Measurements from ENCODE around the gene ANKS6. TPM values are rescaled to one million over a fixed set of nuclear protein-coding genes. Genes with fewer than 3 reads are reported as not detected.

Gene ANKS6
- total and polyA plus RNA-seq, 2 of the 8 experiments (the other 6 are each of a cell fraction or from before 2014, with no cell fraction given), result 34.1 to 56.3 TPM

- H3K4me3 ChIP-seq (ENCODE audit: extremely low read depth in 1 of 4, insufficient read depth in 2 of 4, low read depth in 3 of 4, low read length in 4 of 4), result no peak overlapping the region
- no peak overlapping the region for H4K8ac ChIP-seq (ENCODE audit: extremely low read depth, insufficient read depth, low read length)
- H3K36me3 ChIP-seq (ENCODE audit: control insufficient read depth in 2 of 4, insufficient read depth in 4 of 4, low read length in 3 of 4), result peaks cover 0 to 13% (median 0%) of the 10 kb centered on the region in 4 experiments; a peak in 4 of 8 replicates
- no peak overlapping the region for H2BK5ac ChIP-seq (ENCODE audit: low read depth, low read length)
- H2BK12ac ChIP-seq (ENCODE audit: low read depth, low read length), result no peak overlapping the region
- H3K4me2 ChIP-seq (ENCODE audit: insufficient read depth in 1 of 2, low read depth in 2 of 2, low read length in 2 of 2), result no peak overlapping the region
- no peaks in the 10 kb centered on the region for H3K23me2 ChIP-seq (ENCODE audit: low read depth, low read length)
- no peaks in the 10 kb centered on the region for H3K79me2 ChIP-seq (ENCODE audit: control insufficient read depth in 1 of 2, insufficient read depth in 2 of 2, low read length in 2 of 2)
- H3K18ac ChIP-seq (ENCODE audit: extremely low read depth, low read length), result no peak overlapping the region
- no peak overlapping the region for H3K14ac ChIP-seq (ENCODE audit: insufficient read length)
- H2BK120ac ChIP-seq (replicated peaks; ENCODE audit: low read depth, low read length), result no peak overlapping the region
- no peak overlapping the region for H2AFZ ChIP-seq (ENCODE audit: low read length)
- ChIA-PET CTCF (ENCODE audit: partially characterized antibody) (interaction anchor here (1.3 to 1.4 kb wide), 2 partner anchors 18 to 37 kb away, joined by 3 to 7 read pairs; no protein-coding TSS in a partner anchor), POLR2A (ENCODE audit: partially characterized antibody) (no interaction called here)
- H3K23ac ChIP-seq (ENCODE audit: insufficient read length), result no peak overlapping the region
- no peak overlapping the region for H3K27ac ChIP-seq (ENCODE audit: low read depth, low read length)
- no peak overlapping the region for H4K91ac ChIP-seq (replicated peaks; ENCODE audit: insufficient read length, low read length)
- 89% methylated on average over 5 of the region's 5 CpGs; no CpG with 5 or more reads in 1 of the 2 experiments for WGBS, 2 experiments (ENCODE audit: extremely low coverage in 1 of 2, insufficient coverage in 1 of 2, insufficient read length in 1 of 2, insufficient replicate concordance in 2 of 2, low coverage in 1 of 2, low lambda C conversion rate in 2 of 2, missing lambda C conversion rate in 1 of 2)
- no peaks in the 10 kb centered on the region for H3K79me1 ChIP-seq (ENCODE audit: low read depth, low read length)
- no peaks in the 10 kb centered on the region for H3K27me3 ChIP-seq (replicated peaks in 1 of 4; ENCODE audit: control insufficient read depth in 3 of 4, extremely low read depth in 1 of 4, insufficient read depth in 3 of 4, low read length in 3 of 4)
- DNase-seq (ENCODE audit: low read depth in 1 of 2, low spot score in 2 of 2) (no peak), FAIRE-seq (no peak)
- no peak overlapping the region for H2BK20ac ChIP-seq (ENCODE audit: low read length)
- no peak overlapping the region for H3K9ac ChIP-seq (replicated peaks in 1 of 4; ENCODE audit: extremely low read depth in 1 of 4, low read depth in 3 of 4, low read length in 3 of 4)
- H4K5ac ChIP-seq (ENCODE audit: insufficient read length, low read depth, low read length), result no peak overlapping the region
- H2BK15ac ChIP-seq (ENCODE audit: low read length), result no peak overlapping the region
- no peaks in the 10 kb centered on the region for H3K4me1 ChIP-seq (replicated peaks in 1 of 4; ENCODE audit: control insufficient read depth in 3 of 4, insufficient read depth in 4 of 4, low read length in 3 of 4)
- no peak overlapping the region for H2AK5ac ChIP-seq (ENCODE audit: low read depth, low read length)
- no peak overlapping the region for H3K56ac ChIP-seq (replicated peaks; ENCODE audit: insufficient read length, low read depth, low read length)
- no peaks in the 10 kb centered on the region for H3K9me3 ChIP-seq (ENCODE audit: insufficient read depth in 2 of 2, low read depth in 1 of 2, low read length in 1 of 2)
- no peaks in the 10 kb centered on the region for H4K20me1 ChIP-seq (replicated peaks in 1 of 2; ENCODE audit: control insufficient read depth in 1 of 2, insufficient read depth in 2 of 2, low read length in 2 of 2)
- H3K4ac ChIP-seq (replicated peaks; ENCODE audit: insufficient read length, low read depth, low read length), result no peak overlapping the region
- TF ChIP-seq, protein P1, sequence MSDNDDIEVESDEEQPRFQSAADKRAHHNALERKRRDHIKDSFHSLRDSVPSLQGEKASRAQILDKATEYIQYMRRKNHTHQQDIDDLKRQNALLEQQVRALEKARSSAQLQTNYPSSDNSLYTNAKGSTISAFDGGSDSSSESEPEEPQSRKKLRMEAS (IDR thresholded peaks at IDR 0.05), result no peak
- no peak for TF ChIP-seq KDM4A (IDR thresholded peaks at IDR 0.05; ENCODE audit: low read depth, low read length, severe bottlenecking)
- no peak for TF ChIP-seq SIX5 (IDR thresholded peaks at IDR 0.05; ENCODE audit: low read depth, low read length)
- TF ChIP-seq SP2 (IDR thresholded peaks at IDR 0.05; ENCODE audit: low read length), result no peak
- no peak for TF ChIP-seq JUN (IDR thresholded peaks at IDR 0.05; ENCODE audit: low read depth, low read length)
- TF ChIP-seq SP1 (IDR thresholded peaks at IDR 0.05; ENCODE audit: low read depth, low read length), result no peak
- no peak for TF ChIP-seq CBX8 (IDR thresholded peaks at IDR 0.05; ENCODE audit: borderline replicate concordance, low read depth, low read length)
- TF ChIP-seq PHF8 (conservative IDR thresholded peaks at IDR 0.05; ENCODE audit: low read depth, low read length), result no peak
These were observed 33.4 kb upstream of the ANKS6 start for GRCh38 chr9:98829766-98830165.

Data from H1 (cell line).